ENCODE results near the gene SEPTIN5.
A peak's percentile ranks its signal among the peaks of the same experiment; 100 is the strongest.

SEPTIN5 gene

GRCh38 chr22:19753996-19754700, 39.8 kb downstream of the SEPTIN5 start:
- TF ChIP-seq CTCF (IDR thresholded peaks at IDR 0.05; ENCODE audit: control insufficient read depth, extremely low read depth, insufficient read depth), result no peak
- no peak for DNase-seq (ENCODE audit: low read depth)
- no peak overlapping the region for H3K4me3 ChIP-seq (ENCODE audit: low read depth, low read length)

- no peak for DNase-seq (ENCODE audit: low read depth)
- no peak for TF ChIP-seq CTCF (IDR thresholded peaks at IDR 0.05; ENCODE audit: control insufficient read depth, extremely low read depth, insufficient read depth)
- H3K4me3 ChIP-seq (ENCODE audit: low read depth, low read length), result no peak overlapping the region
Observed at GRCh38 chr22:19754701-19755144, 40.4 kb downstream of the SEPTIN5 start.

- no peak for DNase-seq (ENCODE audit: low read depth)
- TF ChIP-seq CTCF (IDR thresholded peaks at IDR 0.05; ENCODE audit: control insufficient read depth, extremely low read depth, insufficient read depth), result no peak
Observed at GRCh38 chr22:19755145-19755710, 40.9 kb downstream of the SEPTIN5 start.

GRCh38 chr22:19755722-19756287, 41.5 kb downstream of the SEPTIN5 start:
- H3K4me3 ChIP-seq (ENCODE audit: low read depth, low read length), result peak overlapping the region; percentile 51
- no peak for TF ChIP-seq CTCF (IDR thresholded peaks at IDR 0.05; ENCODE audit: control insufficient read depth, extremely low read depth, insufficient read depth)
- DNase-seq (ENCODE audit: low read depth), result no peak

More at GRCh38 chr22:19755145-19755710, 40.9 kb downstream of the SEPTIN5 start:
- H3K4me3 ChIP-seq (ENCODE audit: low read depth, low read length), result no peak overlapping the region

- peak; percentile 26 for DNase-seq (ENCODE audit: low read depth)
- TF ChIP-seq CTCF (IDR thresholded peaks at IDR 0.05; ENCODE audit: control insufficient read depth, extremely low read depth, insufficient read depth), result peak; percentile 88
- peak overlapping the region; percentile 51 for H3K4me3 ChIP-seq (ENCODE audit: low read depth, low read length)
Observed at GRCh38 chr22:19756288-19757128, 42.2 kb downstream of the SEPTIN5 start.

- TF ChIP-seq CTCF (IDR thresholded peaks at IDR 0.05; ENCODE audit: control insufficient read depth, extremely low read depth, insufficient read depth), result no peak
- DNase-seq (ENCODE audit: low read depth), result no peak
- peak overlapping the region; percentile 51 for H3K4me3 ChIP-seq (ENCODE audit: low read depth, low read length)
Observed at GRCh38 chr22:19757140-19757984, 43.1 kb downstream of the SEPTIN5 start.
